IMR-90 (cell line): ENCODE data around the gene CES2. TPM values are rescaled to one million over a fixed set of nuclear protein-coding genes. Genes with fewer than 3 reads are reported as not detected.

Experiments
- ATAC-seq: fragments of 200-7000 bp; cut with Tn5 transposase; 2 replicates; pipeline ENCODE4 v1.9.1; 2020; ENCODE audit warnings: low read depth, mild to moderate bottlenecking, moderate library complexity
- BruUV-seq: library from RNA; stranded (reverse); fragments of 400-500 nt; replicated peaks from 2 replicates; lab custom pipeline; 2021; lab: Mats Ljungman, UMichigan
- CTCF ChIA-PET: fragments of 300-600 bp; formaldehyde crosslinking; extraction: SDS; loops from one replicate; lab custom pipeline; 2021; ENCODE audit warnings: antibody characterized with exemption; lab: Yijun Ruan, JAX
- POLR2A ChIA-PET: fragments of 300-600 bp; sonication (Branson Sonifier 250); formaldehyde crosslinking; loops from one replicate; lab custom pipeline; 2022; ENCODE audit warnings: antibody characterized with exemption; ENCODE audit not compliant: unreplicated experiment; lab: Charles Lee
- DNase-seq: peaks from one replicate; pipeline ENCODE4 v3.0.0; 2013
- H2AFZ ChIP-seq: replicated peaks from 2 replicates; pipeline ENCODE3; 2013; ENCODE audit warnings: low read length, mild to moderate bottlenecking; ENCODE audit not compliant: poor library complexity
- H2AK5ac ChIP-seq: 2 replicates; pipeline ENCODE4 v1.6.1; 2013; ENCODE audit warnings: low read depth, low read length, inconsistent platforms
- H2AK9ac ChIP-seq: replicated peaks from 2 replicates; pipeline ENCODE3; 2013; ENCODE audit warnings: mild to moderate bottlenecking, low read depth, low read length, moderate library complexity; ENCODE audit not compliant: poor library complexity
- H2BK120ac ChIP-seq: 2 replicates; pipeline ENCODE4 v1.6.1; 2013; ENCODE audit warnings: low read depth, low read length, inconsistent platforms
- H2BK15ac ChIP-seq: 3 replicates; pipeline ENCODE4 v1.6.1; 2013; ENCODE audit warnings: low read depth, low read length, inconsistent platforms
- H2BK20ac ChIP-seq: 2 replicates; pipeline ENCODE4 v1.6.1; 2013; ENCODE audit warnings: low read depth, mild to moderate bottlenecking, inconsistent platforms, low read length, moderate library complexity
- H2BK5ac ChIP-seq: 2 replicates; pipeline ENCODE4 v1.6.1; 2013; ENCODE audit warnings: mild to moderate bottlenecking, low read depth, low read length, inconsistent platforms; ENCODE audit not compliant: poor library complexity, severe bottlenecking
- H3K14ac ChIP-seq: replicated peaks from 2 replicates; pipeline ENCODE4 v1.6.1; 2013; ENCODE audit warnings: low read depth, low read length, inconsistent platforms
- H3K18ac ChIP-seq: 2 replicates; pipeline ENCODE4 v1.6.1; 2013; ENCODE audit warnings: low read depth, low read length, control low read depth
- H3K23ac ChIP-seq: 2 replicates; pipeline ENCODE4 v1.6.1; 2013; ENCODE audit warnings: low read depth, low read length, inconsistent platforms
- H3K27ac ChIP-seq: 2 replicates; pipeline ENCODE4 v1.5.1; 2013; ENCODE audit warnings: mild to moderate bottlenecking, control low read depth, low read length; ENCODE audit not compliant: insufficient read depth
- H3K27me3 ChIP-seq: 2 replicates; pipeline ENCODE4 v1.6.1; 2013; ENCODE audit warnings: low read length; ENCODE audit not compliant: control insufficient read depth, insufficient read depth
- H3K36me3 ChIP-seq: 2 replicates; pipeline ENCODE4 v1.6.1; 2013; ENCODE audit warnings: low read length, mixed read lengths; ENCODE audit not compliant: control insufficient read depth, insufficient read depth
- H3K4ac ChIP-seq: 2 replicates; pipeline ENCODE4 v1.6.1; 2013; ENCODE audit warnings: low read depth, low read length, inconsistent platforms
- H3K4me1 ChIP-seq: 2 replicates; pipeline ENCODE4 v1.6.1; 2013; ENCODE audit warnings: low read length, mixed read lengths; ENCODE audit not compliant: control insufficient read depth, insufficient read depth
- H3K4me2 ChIP-seq: 2 replicates; pipeline ENCODE4 v1.6.1; 2013; ENCODE audit warnings: low read depth, mild to moderate bottlenecking, control low read depth, low read length, moderate library complexity
- H3K4me3 ChIP-seq: 2 replicates; pipeline ENCODE4 v1.5.1; 2013; ENCODE audit warnings: low read depth, mild to moderate bottlenecking, control low read depth, low read length, moderate library complexity; ENCODE audit not compliant: insufficient read depth
- H3K56ac ChIP-seq: 2 replicates; pipeline ENCODE4 v1.6.1; 2013; ENCODE audit warnings: low read length, inconsistent platforms; ENCODE audit not compliant: insufficient read depth; ENCODE audit errors: extremely low read depth
- H3K79me1 ChIP-seq, 2 experiments: 2 replicates each; pipeline ENCODE4 v1.6.1; 2013; ENCODE audit warnings: low read length in 2 of 2, inconsistent platforms in 1 of 2, low read depth in 1 of 2
- H3K9ac ChIP-seq: 2 replicates; pipeline ENCODE4 v1.6.1; 2013; ENCODE audit warnings: low read depth, low read length, control low read depth
- H3K9me1 ChIP-seq: 2 replicates; pipeline ENCODE4 v1.6.1; 2013; ENCODE audit warnings: low read length, inconsistent platforms; ENCODE audit not compliant: insufficient read depth
- H3K9me3 ChIP-seq: 2 replicates; pipeline ENCODE4 v1.6.1; 2013; ENCODE audit warnings: low read length; ENCODE audit not compliant: control insufficient read depth, insufficient read depth
- H4K20me1 ChIP-seq: 2 replicates; pipeline ENCODE4 v1.6.1; 2013; ENCODE audit warnings: low read length, inconsistent platforms; ENCODE audit not compliant: insufficient read depth
- H4K5ac ChIP-seq: 2 replicates; pipeline ENCODE4 v1.6.1; 2013; ENCODE audit warnings: mild to moderate bottlenecking, low read depth, low read length, control low read depth
- H4K8ac ChIP-seq, 2 experiments: 2 replicates each; pipeline ENCODE4 v1.6.1; 2013; ENCODE audit warnings: low read depth in 2 of 2, low read length in 2 of 2, control low read depth in 1 of 2, inconsistent platforms in 1 of 2
- H4K91ac ChIP-seq: 2 replicates; pipeline ENCODE4 v1.6.1; 2013; ENCODE audit warnings: low read depth, low read length, inconsistent platforms; ENCODE audit not compliant: insufficient read depth
- BHLHE40 ChIP-seq: fragments of 150-350 bp; IDR thresholded peaks from 2 replicates; pipeline ENCODE4 v1.6.1; 2016; ENCODE audit warnings: mild to moderate bottlenecking, low read depth, low read length
- CEBPB ChIP-seq: IDR thresholded peaks from 2 replicates; pipeline ENCODE4 v1.6.1; 2012; ENCODE audit warnings: low read depth, low read length, improper control_type of control experiment
- CHD1 ChIP-seq: IDR thresholded peaks from 2 replicates; pipeline ENCODE4 v1.6.1; 2012; ENCODE audit warnings: low read depth, low read length, improper control_type of control experiment
- ELK1 ChIP-seq: fragments of 150-350 bp; IDR thresholded peaks from 2 replicates; pipeline ENCODE4 v1.6.1; 2016; ENCODE audit warnings: low read depth, mild to moderate bottlenecking, low read length, moderate library complexity, borderline replicate concordance
- FOS ChIP-seq: fragments of 150-350 bp; IDR thresholded peaks from 2 replicates; pipeline ENCODE4 v1.6.1; 2016; ENCODE audit warnings: low read depth, low read length
- MAFK ChIP-seq: IDR thresholded peaks from 2 replicates; pipeline ENCODE4 v1.6.1; 2012; ENCODE audit warnings: low read depth, low read length, improper control_type of control experiment
- MAZ ChIP-seq: IDR thresholded peaks from 2 replicates; pipeline ENCODE4 v1.6.1; 2012; ENCODE audit warnings: low read depth, mild to moderate bottlenecking, low read length, improper control_type of control experiment, moderate library complexity, borderline replicate concordance
- MXI1 ChIP-seq: IDR thresholded peaks from 2 replicates; pipeline ENCODE4 v1.6.1; 2012; ENCODE audit warnings: low read depth, mild to moderate bottlenecking, low read length, moderate library complexity, borderline replicate concordance
- NFE2L2 ChIP-seq: fragments of 150-350 bp; IDR thresholded peaks from 2 replicates; pipeline ENCODE4 v1.6.1; 2016; ENCODE audit warnings: low read depth, mild to moderate bottlenecking, low read length
- POLR2A ChIP-seq: IDR thresholded peaks from 2 replicates; pipeline ENCODE4 v1.6.1; 2012; ENCODE audit warnings: mild to moderate bottlenecking, low read depth, low read length
- RAD21 ChIP-seq: IDR thresholded peaks from 2 replicates; pipeline ENCODE4 v1.6.1; 2012; ENCODE audit warnings: low read length, improper control_type of control experiment
- RCOR1 ChIP-seq: IDR thresholded peaks from 2 replicates; pipeline ENCODE4 v1.6.1; 2012; ENCODE audit warnings: mild to moderate bottlenecking, low read length, improper control_type of control experiment; ENCODE audit not compliant: insufficient replicate concordance
- RFX5 ChIP-seq: IDR thresholded peaks from 2 replicates; pipeline ENCODE4 v1.8.0; 2012; ENCODE audit warnings: low read depth, mild to moderate bottlenecking, low read length, moderate library complexity
- SMC3 ChIP-seq: fragments of 150-350 bp; IDR thresholded peaks from 2 replicates; pipeline ENCODE4 v1.6.1; 2016; ENCODE audit warnings: low read depth, mild to moderate bottlenecking, antibody characterized with exemption, low read length, moderate library complexity
- WGBS, 2 experiments: methylation state at CpG; one replicate each; pipeline versions ENCODE4 v1.1.5 to v1.1.7; 2013; ENCODE audit warnings: missing lambda C conversion rate in 2 of 2; ENCODE audit not compliant: insufficient read length in 1 of 2; ENCODE audit errors: extremely low coverage in 2 of 2; 5-methylcytosine and 5-hydroxymethylcytosine counted together
- dilution Hi-C: fragments of 300-500 bp; cut with HindIII; formaldehyde crosslinking; loops from one replicate; pipeline ENCODE4 v1.14.3; 2018; ENCODE audit warnings: low sequenced_read_pairs; ENCODE audit not compliant: unreplicated experiment
- in situ Hi-C: fragments of 300-500 bp; cut with MboI; formaldehyde crosslinking; loops from 3 replicates; pipeline ENCODE4 v1.14.3; 2019; ENCODE audit warnings: low sequenced_read_pairs, inconsistent platforms, mixed read lengths
- intact Hi-C: fragments of 100-400 bp; cut with micrococcal nuclease; formaldehyde crosslinking; loops from 2 replicates; pipeline ENCODE4 v1.10.0; 2022
- polyA plus RNA-seq, 3 experiments: library from polyadenylated mRNA; depleted of rRNA; stranded (reverse); fragments of >200 nt; gene quantifications; 2 replicates each; pipeline ENCODE4 v1.2.3, GENCODE V29; 2012; ENCODE audit warnings: low replicate concordance in 1 of 3
- total RNA-seq: library from RNA; depleted of rRNA; stranded (reverse); fragments of >200 nt; gene quantifications from 2 replicates; pipeline ENCODE4 v1.2.3, GENCODE V29; 2012
- TF ChIP-seq, protein P1 (sequence below): conservative IDR thresholded peaks from 2 replicates; pipeline ENCODE4 v1.5.1; 2012; ENCODE audit warnings: mild to moderate bottlenecking, low read depth, low read length, improper control_type of control experiment
- TF ChIP-seq, protein P2 (sequence below): fragments of 150-350 bp; IDR thresholded peaks from 2 replicates; pipeline ENCODE4 v1.6.1; 2017; ENCODE audit warnings: mild to moderate bottlenecking, antibody characterized with exemption, low read length, low read depth

Gene CES2
- total and polyA plus RNA-seq, 2 of the 4 experiments (the other 2 are of a cell fraction), result 15.1 to 23.2 TPM

DNA sequence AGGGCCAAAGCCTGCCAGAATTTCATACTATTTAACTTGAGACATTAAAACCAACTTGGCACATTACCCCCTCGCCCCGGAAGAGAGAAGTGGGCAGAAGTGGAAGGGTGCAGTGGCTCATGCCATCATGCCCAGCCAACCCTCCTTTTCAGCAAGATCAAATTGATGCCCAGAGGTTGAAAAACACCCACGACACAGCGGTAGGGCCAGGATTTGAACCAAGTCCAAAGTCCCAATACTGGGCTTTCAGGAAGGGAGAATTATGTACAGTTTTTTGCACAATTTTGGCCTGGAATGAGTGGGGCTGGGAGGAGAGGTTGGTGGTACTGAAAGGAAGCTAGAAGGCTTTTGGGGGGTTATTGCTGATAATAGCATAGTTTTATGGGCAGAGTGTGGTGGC lies 44.0 kb upstream of the CES2 start:
- Histone ChIP-seq H3K9me1 (0 out of 2 replicates have a peak, but pooled peaks cover 5% of the 10 kb centered on the region), H3K9me3 (no peaks in the 10 kb centered on the region), H2AK9ac (no peak overlapping the region), H2BK15ac (no peak overlapping the region), H3K56ac (no peak overlapping the region), H3K4me2 (no peak overlapping the region), H4K20me1 (peaks cover 5% of the 10 kb centered on the region; the same call in 1 of the 2 replicates), H3K14ac (no peak overlapping the region), H4K91ac (no peak overlapping the region), H2AK5ac (no peak overlapping the region), H3K4me1 (peaks cover 7% of the 10 kb centered on the region; the same call in 1 of the 2 replicates), H4K5ac (no peak overlapping the region), H4K8ac (no peak overlapping the region), H3K36me3 (peaks cover 6% of the 10 kb centered on the region; the same call in 1 of the 2 replicates), H2AFZ (no peak overlapping the region), H3K79me1 (peaks cover 0 to 6% of the 10 kb centered on the region in 2 experiments; a peak in 2 of 4 replicates), H3K27me3 (no peaks in the 10 kb centered on the region), H3K27ac (no peak overlapping the region), H2BK120ac (no peak overlapping the region), H2BK20ac (no peak overlapping the region), H3K4me3 (no peak overlapping the region), H3K4ac (no peak overlapping the region), H2BK5ac (no peak overlapping the region), H3K18ac (no peak overlapping the region), H3K9ac (no peak overlapping the region), H3K23ac (no peak overlapping the region)
- no TSS peak for BruUV-seq
- ChIA-PET POLR2A (no interaction called here), CTCF (no interaction called here)
- ATAC-seq (no peak), DNase-seq (no peak)
- dilution Hi-C loops, result no loop called here
- no CpG with 5 or more reads among the region's 4 CpGs for WGBS, 2 experiments
- in situ Hi-C loops, result no loop called here
- TF ChIP-seq MXI1 (no peak), FOS (no peak), MAZ (no peak), SMC3 (no peak), NFE2L2 (no peak), RFX5 (no peak), BHLHE40 (no peak), ELK1 (no peak), RCOR1 (no peak), CEBPB (no peak), POLR2A (no peak), MAFK (no peak), RAD21 (no peak), CHD1 (no peak)
- TF ChIP-seq, protein P1, sequence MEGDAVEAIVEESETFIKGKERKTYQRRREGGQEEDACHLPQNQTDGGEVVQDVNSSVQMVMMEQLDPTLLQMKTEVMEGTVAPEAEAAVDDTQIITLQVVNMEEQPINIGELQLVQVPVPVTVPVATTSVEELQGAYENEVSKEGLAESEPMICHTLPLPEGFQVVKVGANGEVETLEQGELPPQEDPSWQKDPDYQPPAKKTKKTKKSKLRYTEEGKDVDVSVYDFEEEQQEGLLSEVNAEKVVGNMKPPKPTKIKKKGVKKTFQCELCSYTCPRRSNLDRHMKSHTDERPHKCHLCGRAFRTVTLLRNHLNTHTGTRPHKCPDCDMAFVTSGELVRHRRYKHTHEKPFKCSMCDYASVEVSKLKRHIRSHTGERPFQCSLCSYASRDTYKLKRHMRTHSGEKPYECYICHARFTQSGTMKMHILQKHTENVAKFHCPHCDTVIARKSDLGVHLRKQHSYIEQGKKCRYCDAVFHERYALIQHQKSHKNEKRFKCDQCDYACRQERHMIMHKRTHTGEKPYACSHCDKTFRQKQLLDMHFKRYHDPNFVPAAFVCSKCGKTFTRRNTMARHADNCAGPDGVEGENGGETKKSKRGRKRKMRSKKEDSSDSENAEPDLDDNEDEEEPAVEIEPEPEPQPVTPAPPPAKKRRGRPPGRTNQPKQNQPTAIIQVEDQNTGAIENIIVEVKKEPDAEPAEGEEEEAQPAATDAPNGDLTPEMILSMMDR, result no peak
- TF ChIP-seq, protein P2, sequence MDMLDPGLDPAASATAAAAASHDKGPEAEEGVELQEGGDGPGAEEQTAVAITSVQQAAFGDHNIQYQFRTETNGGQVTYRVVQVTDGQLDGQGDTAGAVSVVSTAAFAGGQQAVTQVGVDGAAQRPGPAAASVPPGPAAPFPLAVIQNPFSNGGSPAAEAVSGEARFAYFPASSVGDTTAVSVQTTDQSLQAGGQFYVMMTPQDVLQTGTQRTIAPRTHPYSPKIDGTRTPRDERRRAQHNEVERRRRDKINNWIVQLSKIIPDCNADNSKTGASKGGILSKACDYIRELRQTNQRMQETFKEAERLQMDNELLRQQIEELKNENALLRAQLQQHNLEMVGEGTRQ, result no peak
- intact Hi-C loops, result loop anchor here (10.0 kb wide), 1 partner anchor 263 kb away; the partner anchor contains the start of genes B3GNT9, FBXL8 and TRADD
